ENCODE data around the gene ITGA5.
A peak's percentile ranks its signal among the peaks of the same experiment; 100 is the strongest.

ITGA5 gene

DNA sequence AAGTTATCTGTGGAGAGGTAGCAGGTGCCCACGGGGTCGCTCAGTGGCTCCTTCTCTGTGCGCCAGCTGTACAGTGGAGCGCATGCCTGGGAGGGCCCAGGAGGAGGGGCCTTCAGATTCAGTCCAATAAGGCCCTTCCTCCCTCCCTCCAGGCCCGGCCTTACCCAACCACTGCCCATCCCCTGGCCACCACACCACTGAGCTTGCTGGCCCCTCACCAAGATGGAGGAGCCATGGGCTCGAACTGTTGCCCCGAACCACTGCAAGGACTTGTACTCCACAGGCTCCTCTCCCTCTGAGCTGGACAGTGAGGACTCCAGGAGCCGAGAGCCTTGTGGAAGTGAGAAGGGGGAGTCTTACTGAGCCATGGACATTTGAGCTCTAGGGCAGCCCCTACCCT, 9.8 kb downstream of the ITGA5 start:
- no peak for DNase-seq

DNA sequence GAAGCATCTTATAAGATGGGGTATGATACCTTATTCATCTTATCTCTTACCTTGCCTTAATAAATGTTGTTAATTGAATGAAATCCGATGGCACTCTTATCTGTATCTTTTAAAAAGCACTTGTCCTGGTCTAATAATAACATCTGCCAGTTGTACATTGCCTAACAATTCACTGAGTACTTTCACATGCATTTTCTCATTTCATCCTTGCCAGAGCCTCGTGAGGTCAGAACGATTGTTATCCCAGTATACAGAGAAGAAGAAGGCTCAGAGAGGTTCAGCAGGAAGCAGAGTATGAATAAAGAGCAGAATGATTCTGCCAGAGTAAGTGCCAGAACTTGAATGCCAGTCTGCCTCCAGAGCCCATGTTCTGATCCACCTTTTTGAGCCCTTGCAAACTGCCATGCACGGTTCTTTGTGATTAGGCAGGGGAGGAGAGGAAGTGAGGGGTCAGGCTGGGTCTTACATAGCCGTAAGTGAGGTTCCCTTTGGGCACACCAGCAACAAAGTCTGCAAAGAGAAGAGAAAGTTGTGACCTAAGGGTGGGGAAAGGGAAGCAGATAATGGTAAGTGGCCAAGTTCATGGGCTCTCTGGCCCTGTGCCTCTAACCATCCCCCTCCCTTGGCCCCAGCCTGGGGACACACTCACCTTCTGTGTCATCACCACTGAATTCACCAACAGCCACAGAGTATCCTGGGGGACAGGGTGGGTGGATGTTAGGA, 11.7 kb downstream of the ITGA5 start:
- DNase-seq: no peak

DNA sequence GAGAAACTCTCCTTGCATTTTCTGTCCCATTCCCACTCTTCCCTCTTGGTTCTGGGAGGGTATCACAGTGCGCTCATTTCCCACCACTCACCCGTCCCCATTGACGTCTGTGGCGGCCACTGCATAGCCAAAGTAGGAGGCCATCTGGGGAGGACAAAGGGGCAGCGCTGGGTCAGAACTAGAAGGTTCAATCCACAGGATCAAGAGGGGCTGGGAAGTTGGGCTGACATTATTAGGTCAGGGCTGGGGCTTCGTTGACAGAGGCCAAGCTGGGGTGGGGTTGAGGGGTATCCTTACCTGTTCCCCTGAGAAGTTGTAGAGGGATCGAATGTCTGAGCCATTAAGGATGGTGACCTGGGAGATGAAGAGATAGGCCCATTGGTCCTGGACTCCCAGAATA, 13.5 kb downstream of the ITGA5 start:
- no peak for DNase-seq

DNA sequence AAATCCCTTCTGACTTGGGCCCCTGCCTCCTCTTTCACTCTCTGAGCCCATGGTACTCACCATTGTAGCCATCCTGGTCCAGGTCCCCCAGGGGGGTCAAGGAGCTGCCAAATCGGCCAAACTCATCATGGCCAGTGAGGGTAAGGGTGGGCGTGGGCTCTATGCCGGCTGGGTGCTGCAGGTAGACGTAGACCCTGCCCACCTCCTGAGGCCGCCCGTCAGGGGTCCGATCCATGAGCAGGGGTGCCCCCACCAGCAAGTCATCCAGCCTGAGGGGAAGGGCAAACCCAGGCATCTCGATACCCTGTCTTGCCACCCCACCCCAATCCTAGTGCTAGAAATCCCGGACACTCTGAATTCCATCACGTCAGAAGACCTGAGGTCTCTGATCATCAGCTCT, 14.0 kb downstream of the ITGA5 start:
- no peak for DNase-seq

DNA sequence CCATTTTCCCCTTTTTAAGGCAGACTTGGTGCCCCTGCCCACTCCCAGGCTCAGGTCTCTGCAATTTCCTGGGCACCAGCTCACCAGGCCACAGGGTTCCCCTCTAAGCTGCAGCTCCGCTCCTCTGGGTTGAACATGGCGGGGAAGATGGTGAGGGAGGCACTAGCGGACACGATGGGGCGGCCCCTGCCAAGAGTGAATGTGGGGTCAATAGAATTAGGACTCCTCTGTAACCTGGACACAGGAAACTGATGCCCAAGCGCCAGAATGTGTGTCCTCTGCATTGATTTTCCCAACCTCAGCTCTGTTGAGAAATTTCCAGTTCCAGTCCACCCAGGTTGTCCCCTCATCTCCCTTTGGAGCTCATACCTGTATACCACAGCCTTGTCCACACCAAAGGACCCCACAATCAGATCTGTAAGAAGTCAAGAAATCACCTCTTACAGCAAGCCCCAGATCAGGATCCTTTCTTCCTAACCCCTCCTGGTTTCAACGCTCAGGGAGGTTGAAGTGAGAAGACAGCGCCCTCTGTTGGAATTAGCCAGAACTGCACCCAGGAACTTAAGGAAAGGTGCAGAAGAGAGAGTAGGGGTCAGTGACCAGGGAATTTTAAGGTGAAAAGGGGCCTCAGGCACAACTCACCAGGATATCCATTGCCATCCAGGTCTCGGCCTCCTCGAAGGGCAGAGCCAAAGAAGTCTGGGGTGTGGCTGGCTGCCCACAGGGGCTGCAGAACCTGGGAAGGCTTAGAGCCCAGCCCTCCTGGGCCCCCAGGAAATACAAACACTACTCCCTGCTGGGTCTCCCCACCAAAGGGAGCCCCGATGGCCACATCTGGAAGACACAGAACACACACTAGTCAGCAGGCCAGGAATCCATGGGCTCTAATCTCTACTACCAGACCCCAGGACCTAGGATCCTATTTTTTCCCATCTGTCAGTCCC, 14.7 kb downstream of the ITGA5 start:
- DNase-seq: peak; percentile 63

DNA sequence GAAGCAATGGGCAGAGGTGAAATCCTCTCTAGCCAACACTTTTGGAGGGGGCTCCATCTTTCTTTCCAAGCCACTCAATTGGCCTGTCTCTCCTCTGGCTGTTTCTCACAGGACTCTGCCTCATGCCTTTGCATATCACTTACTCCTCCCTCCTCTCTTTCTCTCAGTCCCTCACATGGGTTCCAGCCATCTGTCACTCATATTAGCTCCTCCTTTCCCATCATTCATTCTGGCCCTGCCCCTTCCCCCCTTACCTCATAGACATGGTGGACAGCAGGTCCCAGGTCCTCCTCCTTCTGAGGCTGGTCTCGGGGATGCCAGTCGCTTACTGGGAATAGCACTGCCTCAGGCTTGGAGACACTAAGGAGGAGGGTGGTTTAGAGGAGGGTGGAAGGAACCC, 17.9 kb downstream of the ITGA5 start:
- DNase-seq: no peak

DNA sequence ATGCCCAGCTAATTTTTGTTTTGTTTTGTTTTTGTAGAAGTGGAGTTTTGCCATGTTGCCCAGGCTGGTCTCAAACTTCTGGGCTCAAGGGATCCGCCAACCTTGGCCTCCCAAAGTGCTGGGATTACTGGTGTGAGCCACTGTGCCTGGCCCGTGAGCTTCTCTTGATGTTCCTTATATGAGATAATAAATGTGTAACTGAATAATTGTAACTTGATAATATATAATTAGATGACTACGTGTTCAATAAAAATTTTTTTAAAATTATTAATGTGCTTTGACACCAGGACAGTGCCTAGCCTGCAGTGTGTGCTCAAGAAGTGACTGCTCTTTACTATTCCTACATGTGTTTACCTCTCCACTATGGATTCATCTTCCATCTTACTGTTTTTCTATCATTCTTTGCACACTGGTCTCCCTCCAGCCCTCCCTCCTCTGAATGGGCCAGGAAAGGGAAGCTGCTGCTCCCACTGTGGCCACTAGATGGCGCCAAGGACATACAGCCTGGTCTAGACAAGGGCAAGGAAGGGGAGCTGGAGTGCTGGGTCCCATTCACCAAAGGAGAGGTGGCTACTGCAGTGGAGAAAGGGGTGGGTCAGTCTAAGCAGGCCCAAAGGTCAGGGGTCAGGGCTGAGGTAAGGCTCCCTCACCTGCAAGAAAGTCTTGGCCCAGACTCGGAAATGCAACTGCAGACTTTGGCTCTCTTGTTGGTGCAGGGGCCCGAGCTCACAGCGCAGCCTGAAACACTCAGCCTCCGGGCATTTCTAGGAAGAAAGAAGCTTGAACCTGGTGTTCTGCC, 19.9 kb downstream of the ITGA5 start:
- peak; percentile 88 for DNase-seq

DNA sequence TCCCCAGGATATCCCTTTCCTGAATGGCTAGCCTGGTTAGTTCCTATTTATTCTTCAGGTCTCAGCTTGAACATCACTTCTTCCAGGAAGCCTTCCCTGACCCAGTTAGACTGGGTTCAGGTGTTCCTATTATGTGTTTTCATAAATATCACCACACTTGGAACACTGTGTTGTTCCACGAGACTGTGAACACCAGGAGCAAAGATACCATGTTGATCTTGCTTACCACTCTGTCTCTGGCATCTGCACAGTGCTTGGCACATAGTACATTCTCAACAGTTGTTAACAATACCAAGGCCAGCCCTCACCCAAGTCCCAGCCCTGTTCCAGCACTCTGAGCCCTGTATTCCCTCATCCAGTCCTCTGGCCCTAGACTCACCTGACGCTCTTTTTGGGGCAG, 20.8 kb downstream of the ITGA5 start:
- DNase-seq: no peak

DNA sequence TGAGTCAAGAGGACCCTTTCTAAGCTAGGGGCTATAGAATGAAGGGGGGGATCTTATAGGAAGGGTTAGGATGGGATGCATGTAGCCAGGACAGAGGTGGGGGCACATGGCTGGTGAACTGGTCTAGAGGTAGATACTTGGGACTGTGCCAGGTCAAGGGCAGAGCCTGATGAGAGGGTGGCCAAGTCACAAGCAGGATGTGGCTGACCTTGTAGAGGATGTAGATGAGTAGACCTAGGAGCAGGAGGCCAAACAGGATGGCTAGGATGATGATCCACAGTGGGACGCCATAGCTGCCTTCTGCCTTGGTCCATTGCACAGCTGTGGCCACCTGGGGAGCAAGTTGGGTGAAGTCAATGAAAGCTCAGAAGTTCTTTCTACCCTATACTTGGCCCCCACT, 21.9 kb downstream of the ITGA5 start:
- DNase-seq: no peak

DNA sequence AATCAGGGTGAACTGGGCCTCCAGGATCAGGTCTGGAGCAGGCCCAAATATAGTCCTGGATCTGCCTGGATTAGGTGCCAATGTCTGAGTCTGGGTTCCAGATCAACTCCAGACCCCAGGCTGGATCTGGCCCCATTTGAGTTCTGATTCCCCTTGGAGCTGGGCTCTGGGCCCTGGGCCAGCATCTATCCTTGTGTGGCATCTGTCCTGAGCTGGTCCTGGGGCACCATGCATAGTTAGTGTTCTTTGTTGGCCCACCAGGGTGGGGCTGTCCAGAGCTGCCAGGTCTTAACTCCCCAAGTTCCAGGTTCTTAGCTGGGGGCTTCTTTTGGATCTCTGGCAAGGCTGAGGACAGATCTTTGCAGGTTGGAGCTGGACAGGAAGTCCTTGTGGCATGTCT, 23.5 kb downstream of the ITGA5 start:
- DNase-seq: no peak

DNA sequence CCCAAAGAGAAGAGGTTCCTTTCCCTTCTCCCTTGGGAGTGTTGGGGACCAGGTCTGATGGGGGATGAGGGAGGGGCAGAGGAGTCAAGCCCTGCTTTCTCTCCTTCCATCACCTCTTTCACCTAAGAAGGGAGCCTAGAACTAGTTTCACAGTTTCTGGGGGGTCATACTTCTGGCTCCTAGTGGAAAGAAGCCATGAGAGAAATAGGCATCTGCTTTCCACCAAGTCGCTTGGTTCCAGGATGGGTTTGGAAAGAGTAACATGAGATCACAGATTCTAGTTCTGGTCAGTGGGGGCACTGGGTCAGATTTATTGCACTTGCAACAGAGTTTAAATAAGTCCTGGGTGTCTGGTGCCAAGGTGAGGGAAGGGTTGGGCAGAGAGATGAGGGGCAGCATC, 24.1 kb downstream of the ITGA5 start:
- no peak for DNase-seq

DNA sequence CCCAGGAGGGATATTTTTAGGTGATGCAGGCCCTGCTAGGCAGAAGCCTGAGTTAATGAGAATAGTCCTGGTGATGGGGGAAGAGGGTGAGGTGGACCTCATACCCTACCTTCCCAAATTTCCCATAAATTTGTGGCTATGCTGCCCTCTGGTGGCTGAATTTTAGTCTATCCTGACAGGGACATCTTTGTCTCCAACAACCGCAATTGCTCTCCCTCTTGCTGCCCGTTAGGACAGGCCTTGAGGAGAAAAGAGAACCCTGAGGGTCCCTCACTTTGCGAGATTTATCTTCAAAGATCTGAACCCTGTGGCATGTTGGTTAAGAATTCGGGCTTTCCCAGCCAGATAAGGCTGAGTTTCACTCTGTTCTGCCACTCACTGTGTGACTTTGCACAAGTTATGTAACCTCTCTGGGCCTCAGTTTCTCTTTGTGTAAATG, 24.8 kb downstream of the ITGA5 start:
- no peak for DNase-seq

DNA sequence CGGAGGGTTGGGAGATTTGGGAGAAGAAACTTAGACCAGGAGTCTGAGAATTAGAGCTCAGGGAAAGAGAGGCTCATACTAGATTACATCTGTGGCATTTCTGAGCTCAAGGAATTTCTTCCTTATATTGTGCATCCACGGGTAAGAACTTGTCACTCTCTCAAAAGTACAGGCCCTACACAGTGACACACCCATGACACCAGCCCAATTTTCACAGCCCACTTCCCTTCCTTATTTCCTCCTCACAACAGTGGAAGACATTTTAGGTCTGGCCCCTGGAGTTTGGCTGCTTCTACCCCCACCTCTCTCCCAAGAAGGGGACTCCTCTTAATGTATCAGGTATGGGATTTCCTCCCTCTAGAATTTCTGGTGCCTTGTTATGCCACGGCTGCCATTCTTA, 25.3 kb downstream of the ITGA5 start:
- no peak for DNase-seq

DNA sequence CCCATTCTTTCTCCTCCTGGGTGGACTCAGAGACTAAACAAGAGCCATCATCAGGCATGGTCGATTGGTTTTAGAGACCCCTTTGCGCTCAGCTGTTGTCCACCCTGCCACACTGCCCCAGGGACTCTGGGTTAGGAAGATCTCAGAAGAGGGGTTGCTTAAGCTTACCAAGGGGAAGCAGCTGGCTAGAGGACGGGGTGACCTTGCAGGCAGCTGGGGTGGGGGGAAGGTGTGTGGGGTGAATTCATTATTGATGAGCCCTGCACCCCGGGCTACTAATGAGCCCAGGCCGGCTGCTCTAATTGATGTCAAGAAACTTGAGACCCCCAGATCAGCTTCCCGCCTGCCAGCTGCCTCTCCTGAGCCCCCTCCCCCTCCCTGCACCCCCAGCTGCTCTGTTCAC, 25.9 kb downstream of the ITGA5 start:
- no peak for DNase-seq

DNA sequence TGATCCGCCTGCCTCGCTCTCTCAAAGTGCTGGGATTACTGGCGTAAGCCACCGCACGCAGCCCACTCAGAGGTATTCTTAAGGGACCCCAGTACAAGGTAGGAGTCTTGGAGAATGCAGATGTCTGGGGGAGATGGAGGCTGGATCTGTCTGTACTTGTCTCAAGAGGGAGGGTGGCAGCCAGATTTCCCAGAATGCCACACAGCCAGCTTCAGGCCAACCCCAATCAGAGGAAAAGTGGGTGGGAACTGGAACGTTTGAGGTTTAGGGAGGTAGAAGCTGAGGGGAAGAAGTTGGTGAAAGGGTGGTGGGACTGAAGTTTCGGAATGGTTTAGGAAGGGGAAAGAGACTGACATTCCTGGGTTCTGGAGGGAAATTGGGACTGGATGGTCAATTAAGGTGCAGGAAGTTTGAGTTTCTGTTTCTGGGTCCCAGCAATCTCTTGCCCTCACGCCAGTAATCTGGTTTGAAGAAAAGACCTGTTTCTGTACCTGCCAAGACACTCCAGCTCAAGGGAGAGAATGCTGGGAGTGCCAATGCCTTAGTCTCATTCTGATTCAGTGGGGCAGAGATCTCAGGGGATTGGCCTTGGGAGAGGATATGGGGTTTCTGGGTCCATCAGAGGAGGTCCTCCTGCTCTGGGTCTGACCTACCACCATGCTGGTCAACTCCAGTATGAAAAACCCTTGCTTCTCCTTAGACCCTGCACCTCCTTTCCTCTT, 26.4 kb downstream of the ITGA5 start:
- no peak for DNase-seq

DNA sequence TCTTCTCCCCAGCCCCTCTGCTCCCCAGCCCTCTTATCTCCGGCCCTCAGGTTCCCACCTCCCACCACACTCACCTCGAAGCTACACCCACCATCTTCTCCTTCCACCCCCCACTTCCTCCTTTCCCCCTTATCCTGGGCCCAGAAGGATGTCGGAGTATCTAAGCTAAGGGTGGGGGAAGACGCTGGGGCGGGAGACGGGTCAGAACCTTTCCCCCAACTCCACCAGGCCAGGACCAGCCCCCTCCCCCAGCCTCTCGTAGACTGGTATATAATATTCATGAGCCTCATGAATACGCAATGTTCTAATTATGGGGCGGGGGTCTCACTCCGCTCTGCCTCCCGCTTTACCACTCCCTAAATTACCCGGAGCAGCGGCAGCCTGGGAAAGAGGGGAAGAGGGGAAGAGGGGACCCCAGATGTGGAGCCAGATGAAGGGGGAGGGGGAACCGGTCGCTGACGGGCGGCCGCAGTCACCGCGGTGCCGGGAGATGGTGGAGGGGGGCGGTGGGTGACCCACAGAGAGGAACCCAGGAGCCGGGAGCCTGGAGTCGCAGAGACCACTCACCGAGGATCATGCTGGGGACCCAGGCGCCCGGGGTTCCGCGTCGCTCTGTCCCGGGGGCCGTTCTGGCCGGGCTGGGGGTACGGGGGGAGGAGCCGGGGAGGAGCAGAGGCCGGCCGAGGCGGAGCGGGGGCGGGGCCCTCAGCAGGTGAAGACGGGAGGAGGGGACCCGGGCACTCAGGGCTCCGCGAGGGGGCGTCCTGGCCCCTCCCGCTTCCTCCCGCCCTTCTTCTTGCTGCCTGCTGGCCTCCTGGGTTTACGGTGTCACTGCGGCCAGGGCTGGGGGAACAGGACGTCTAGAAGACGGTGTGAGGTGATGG, 28.2 kb downstream of the ITGA5 start:
- peak; percentile 60 for DNase-seq

DNA sequence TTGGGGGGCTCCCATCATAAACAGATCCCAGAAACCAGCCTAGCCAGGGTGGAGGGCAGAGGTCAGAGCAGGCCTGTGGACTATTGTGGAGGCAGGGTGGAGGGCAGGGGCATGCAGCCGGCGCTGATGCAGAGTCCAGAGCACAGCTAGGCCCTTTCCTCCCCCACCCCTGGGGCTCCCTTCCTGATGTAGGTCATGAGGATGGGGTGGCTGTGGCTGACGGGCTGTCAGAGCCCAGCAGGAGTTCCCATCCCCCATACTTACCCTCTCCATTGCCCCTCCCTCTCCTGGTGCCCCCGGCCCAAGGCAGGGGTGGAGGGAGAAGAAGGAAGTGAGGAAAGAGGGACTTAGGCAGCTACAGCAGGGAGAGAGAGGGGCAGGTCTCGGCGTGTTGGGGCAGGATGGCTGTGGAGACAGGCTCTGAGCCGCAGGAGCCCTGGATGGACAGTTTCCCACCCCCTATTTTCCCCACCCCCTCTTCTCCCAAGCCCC, 28.8 kb downstream of the ITGA5 start:
- no peak for DNase-seq

DNA sequence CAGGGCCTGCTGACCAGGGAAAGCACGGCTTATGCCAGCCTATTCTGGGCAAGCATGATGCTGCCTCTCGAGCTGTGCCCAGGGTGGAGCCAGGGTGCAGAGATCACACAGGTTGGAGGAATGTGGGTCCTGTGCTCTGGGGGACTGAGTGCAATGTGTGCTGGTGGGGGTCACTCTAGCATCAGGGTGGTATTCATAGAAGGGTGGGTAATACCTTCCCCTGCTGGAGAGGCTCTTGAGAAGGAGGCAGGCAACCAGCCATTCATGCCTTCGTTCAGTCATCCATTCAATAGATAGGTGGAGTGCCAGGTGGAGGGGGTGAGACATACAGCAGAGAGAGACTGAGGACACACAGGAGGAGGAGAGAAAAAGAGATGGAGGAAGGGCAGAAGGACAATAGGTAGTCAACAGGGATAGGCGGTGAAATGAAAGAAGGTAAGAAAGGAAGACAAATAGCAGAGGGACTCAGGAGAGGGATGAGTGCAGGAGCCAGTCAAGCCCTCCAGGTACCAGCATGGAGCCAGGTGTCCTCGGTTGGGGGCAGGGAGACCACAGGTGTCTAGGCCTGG, 29.4 kb downstream of the ITGA5 start:
- DNase-seq: no peak

DNA sequence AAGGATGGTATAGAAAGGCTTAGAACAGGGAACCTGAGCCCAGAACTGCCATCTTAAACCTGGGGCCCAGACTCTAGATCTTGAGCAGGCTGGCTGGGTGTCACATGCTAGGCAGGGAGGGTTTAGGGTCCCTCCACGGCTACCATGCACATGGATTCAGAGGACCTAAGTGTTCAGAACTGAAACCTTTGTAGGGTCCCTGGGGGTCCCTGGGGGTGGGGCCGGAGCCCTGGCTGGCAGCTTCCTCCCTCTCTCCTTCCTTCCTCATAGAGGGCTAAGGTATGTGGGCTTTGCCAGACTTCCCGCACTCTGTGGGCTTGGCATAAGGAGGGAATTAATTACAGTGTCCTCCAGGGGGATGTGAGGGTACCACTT, 29.9 kb downstream of the ITGA5 start:
- no peak for DNase-seq

DNA sequence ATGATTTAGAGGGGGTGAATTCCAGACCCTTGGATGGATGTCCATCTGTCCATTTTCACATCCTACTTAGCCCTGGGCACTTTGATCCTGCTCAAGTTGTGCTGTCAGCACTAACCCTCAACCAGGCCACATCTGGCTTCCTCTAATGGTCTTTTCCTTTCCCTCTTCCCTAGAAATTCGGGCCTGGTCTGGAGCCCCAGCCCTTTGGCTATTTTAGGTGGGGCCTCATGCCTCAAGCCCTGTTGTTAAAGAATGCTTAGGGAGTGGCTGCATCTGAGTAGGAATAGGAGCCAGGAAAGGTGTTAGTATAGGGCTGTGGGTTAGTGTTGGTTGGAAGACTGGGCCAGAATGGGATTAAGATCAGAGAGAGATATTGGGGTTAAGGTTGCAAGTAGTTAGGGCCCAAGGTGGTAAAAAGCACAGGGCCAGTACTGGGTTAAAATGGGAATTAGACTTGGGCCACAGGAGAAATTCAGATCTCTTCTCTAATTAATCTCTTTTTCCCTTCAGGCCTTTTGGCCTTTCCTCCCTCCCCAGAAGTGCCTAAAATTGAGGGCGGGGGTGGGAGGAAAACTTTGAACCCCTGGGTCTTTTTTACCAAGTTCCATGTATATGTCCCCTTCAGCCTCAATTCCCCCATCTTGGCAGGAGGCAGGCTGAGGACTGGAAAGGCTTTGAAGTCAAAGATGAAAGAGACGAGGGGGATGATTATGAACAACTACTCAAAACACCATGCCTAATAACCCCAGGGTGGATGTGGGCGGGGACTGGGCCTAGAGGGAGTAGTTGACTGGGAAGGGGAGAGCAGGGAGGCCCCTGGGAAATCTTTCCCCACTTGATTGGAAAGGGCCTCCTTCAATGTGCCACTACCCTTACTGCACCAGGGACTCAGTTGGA, 30.6 kb downstream of the ITGA5 start:
- DNase-seq: no peak
